Ascending aorta (tissue), 2 donors: ENCODE results near the gene NFASC. TPM values are rescaled to one million over a fixed set of nuclear protein-coding genes. Genes with fewer than 3 reads are reported as not detected.

Experiments used
- DNase-seq, 2 donors: peaks; one replicate each; pipeline ENCODE4 v3.0.0-alpha.2; 2019; ENCODE audit warnings: low spot score in 2 of 2
- H3K27ac ChIP-seq, 2 donors: fragments of 200-600 bp; sonication (generic); one replicate each; pipeline ENCODE4 v1.5.1; 2016 to 2017; ENCODE audit warnings: mild to moderate bottlenecking in 1 of 2
- H3K27me3 ChIP-seq: fragments of 200-600 bp; sonication (generic); one replicate; pipeline ENCODE4 v1.5.1; 2017
- H3K36me3 ChIP-seq, 2 donors: fragments of 200-600 bp; sonication (generic); one replicate each; pipeline ENCODE4 v1.5.1; 2016
- H3K4me1 ChIP-seq, 2 donors: fragments of 200-600 bp; sonication (generic); one replicate each; pipeline ENCODE4 v1.5.1; 2016 to 2017; ENCODE audit warnings: mild to moderate bottlenecking in 1 of 2
- H3K4me3 ChIP-seq, 2 donors: fragments of 200-600 bp; sonication (generic); one replicate each; pipeline ENCODE4 v1.5.1; 2016 to 2017; ENCODE audit warnings: mild to moderate bottlenecking in 1 of 2
- H3K9me3 ChIP-seq, 2 donors: fragments of 200-600 bp; sonication (generic); one replicate each; pipeline ENCODE4 v1.5.1; 2016
- CTCF ChIP-seq, 3 experiments: fragments of 200-600 bp in 2 of 3; fragments of 450-650 bp in 1 of 3; sonication (generic) in 2 of 3; IDR thresholded peaks; one replicate each; pipeline ENCODE4 v1.5.1; 2016 to 2019; ENCODE audit warnings: antibody characterized with exemption in 3 of 3, mild to moderate bottlenecking in 1 of 3, moderate library complexity in 1 of 3
- intact Hi-C: fragments of 100-400 bp; cut with DNase I; formaldehyde crosslinking; loops from one replicate; pipeline ENCODE4 v1.15.1; 2023
- total RNA-seq: library from RNA; depleted of rRNA; stranded (reverse); fragments of >200 nt; gene quantifications from one replicate; pipeline ENCODE4 v1.1.0, GENCODE V29; 2016

NFASC gene
- total RNA-seq, 1 donor from 2014 or later, result 44.0 TPM

- peaks cover 0 to 11% of the 10 kb centered on the region in 2 donors for H3K36me3 ChIP-seq
These were observed 117.5 kb downstream of the NFASC start for GRCh38 chr1:204988196-204988595.

GRCh38 chr1:204989266-204990058, 118.8 kb downstream of the NFASC start:
- no peaks in the 10 kb centered on the region for H3K27me3 ChIP-seq
- peaks cover 0 to 11% of the 10 kb centered on the region in 2 donors for H3K36me3 ChIP-seq
- TF ChIP-seq CTCF (IDR thresholded peaks at IDR 0.05), result peak; percentile 48 to 72 (median 72)
- DNase-seq, result no peak
- H3K4me3 ChIP-seq, result no peak overlapping the region
- intact Hi-C loops, result no loop called here
- no peaks in the 10 kb centered on the region for H3K9me3 ChIP-seq
- H3K27ac ChIP-seq, result no peak overlapping the region
- no peaks in the 10 kb centered on the region for H3K4me1 ChIP-seq

More at GRCh38 chr1:204988196-204988595, 117.5 kb downstream of the NFASC start:
- Histone ChIP-seq H3K27ac (no peak overlapping the region), H3K4me1 (no peaks in the 10 kb centered on the region), H3K9me3 (no peaks in the 10 kb centered on the region), H3K27me3 (no peaks in the 10 kb centered on the region), H3K4me3 (no peak overlapping the region)
- intact Hi-C loops, result no loop called here
- DNase-seq, result no peak
- TF ChIP-seq CTCF (IDR thresholded peaks at IDR 0.05), result no peak

DNA sequence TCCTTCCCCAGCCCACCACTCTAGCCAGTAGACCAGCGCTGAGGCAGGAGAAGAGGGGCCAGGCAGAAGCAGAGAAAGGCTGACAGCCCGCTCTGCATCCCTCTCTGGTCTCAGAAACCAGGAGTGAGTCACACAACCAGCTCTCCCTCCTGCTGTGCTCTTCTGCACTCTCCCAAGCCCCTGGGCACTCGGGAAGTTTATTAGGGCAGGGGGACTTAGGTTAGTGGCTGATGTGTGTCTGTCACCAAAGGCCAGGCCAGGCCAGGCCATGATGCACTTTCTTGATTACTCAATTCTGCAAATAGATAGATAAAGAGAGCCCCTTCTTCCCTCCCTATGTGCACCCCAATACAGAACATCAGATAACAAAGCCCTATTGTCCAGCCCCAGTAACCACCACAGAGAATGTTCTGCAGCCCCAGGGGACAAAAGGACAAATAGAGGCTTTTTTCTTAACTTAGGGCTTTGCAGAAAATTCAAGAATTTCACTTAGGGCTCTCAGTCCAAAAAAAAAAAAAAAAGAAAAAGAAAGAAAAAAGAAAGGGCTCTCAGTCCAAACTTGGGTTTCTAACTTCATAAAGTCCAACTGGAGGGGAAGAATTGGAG, 119.5 kb downstream of the NFASC start:
- no peak for DNase-seq
- H3K4me3 ChIP-seq, result no peak overlapping the region
- intact Hi-C loops, result no loop called here
- no peaks in the 10 kb centered on the region for H3K4me1 ChIP-seq
- H3K27me3 ChIP-seq, result no peaks in the 10 kb centered on the region
- peaks cover 0 to 7% of the 10 kb centered on the region in 2 donors for H3K36me3 ChIP-seq
- H3K9me3 ChIP-seq, result no peaks in the 10 kb centered on the region
- no peak overlapping the region for H3K27ac ChIP-seq
- TF ChIP-seq CTCF (IDR thresholded peaks at IDR 0.05), result no peak

GRCh38 chr1:204990721-204991341, 120.2 kb downstream of the NFASC start:
- TF ChIP-seq CTCF (IDR thresholded peaks at IDR 0.05), result no peak
- Histone ChIP-seq H3K27me3 (no peaks in the 10 kb centered on the region), H3K36me3 (peaks cover 0 to 7% of the 10 kb centered on the region in 2 donors), H3K27ac (no peak overlapping the region), H3K4me1 (no peaks in the 10 kb centered on the region), H3K4me3 (no peak overlapping the region), H3K9me3 (no peaks in the 10 kb centered on the region)
- intact Hi-C loops, result no loop called here
- DNase-seq, result no peak

DNA sequence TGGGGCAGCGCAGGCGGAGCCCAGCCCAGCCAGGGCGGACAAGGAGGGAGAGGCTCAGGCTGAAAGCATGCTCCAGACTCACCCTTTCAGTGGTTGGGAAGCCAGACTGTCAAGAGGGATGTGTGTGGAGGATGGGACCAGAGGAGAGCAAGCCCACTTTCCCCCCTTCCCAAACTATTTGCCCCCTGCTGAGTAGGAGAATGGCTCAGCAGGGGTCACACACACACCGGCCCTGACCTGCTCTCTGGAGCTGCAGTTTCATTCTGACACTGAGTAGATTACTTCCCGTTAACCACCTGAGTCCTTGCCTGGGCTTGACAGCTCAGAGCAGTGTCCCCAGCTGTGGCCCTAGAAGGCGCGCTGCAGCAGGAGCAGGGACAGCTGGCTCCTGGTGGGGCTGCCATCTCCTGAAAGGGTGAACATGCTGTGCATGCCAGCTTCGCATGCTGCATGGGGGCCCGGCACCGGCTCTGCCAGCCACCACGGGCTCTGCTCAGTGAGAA, 120.7 kb downstream of the NFASC start:
- DNase-seq, result no peak
- no peak overlapping the region for H3K4me3 ChIP-seq
- no peaks in the 10 kb centered on the region for H3K4me1 ChIP-seq
- H3K9me3 ChIP-seq, result no peaks in the 10 kb centered on the region
- H3K36me3 ChIP-seq, result peaks cover 0 to 7% of the 10 kb centered on the region in 2 donors
- H3K27ac ChIP-seq, result no peak overlapping the region
- intact Hi-C loops, result no loop called here
- TF ChIP-seq CTCF (IDR thresholded peaks at IDR 0.05), result no peak
- H3K27me3 ChIP-seq, result no peaks in the 10 kb centered on the region
